ENCODE measurements around the gene NWD2.

NWD2 gene

GRCh38 chr4:37415845-37416369 lies 171.4 kb downstream of the NWD2 start:
- no peaks in the 10 kb centered on the region for H4K20me1 ChIP-seq (ENCODE audit: control insufficient read depth, insufficient read depth, low read depth, low read length)
- no peak overlapping the region for H3K27ac ChIP-seq (ENCODE audit: low read depth, low read length)
- H3K27me3 ChIP-seq (ENCODE audit: control insufficient read depth, low read length): no peaks in the 10 kb centered on the region
- H3K9me3 ChIP-seq (ENCODE audit: control insufficient read depth, insufficient read depth, low read length): no peaks in the 10 kb centered on the region
- H3F3A ChIP-seq (ENCODE audit: control insufficient read depth, insufficient read depth): no peaks in the 10 kb centered on the region
- no peaks in the 10 kb centered on the region for H3K4me1 ChIP-seq (ENCODE audit: control insufficient read depth, low read length)
- no peak overlapping the region for H3K4me2 ChIP-seq (ENCODE audit: low read length)
- no peaks in the 10 kb centered on the region for H3K9me2 ChIP-seq (replicated peaks; ENCODE audit: control insufficient read depth, low read length)
- H3K36me3 ChIP-seq (ENCODE audit: control insufficient read depth, low read length): no peaks in the 10 kb centered on the region
- no peak for TF ChIP-seq EZH2phosphoT487 (IDR thresholded peaks at IDR 0.05; ENCODE audit: borderline replicate concordance, low read length)
- no peaks in the 10 kb centered on the region for H3K79me2 ChIP-seq (ENCODE audit: control insufficient read depth, low read length)
- no peak overlapping the region for H3K4me3 ChIP-seq (ENCODE audit: low read length)

GRCh38 chr4:37421614-37422013 lies 177.1 kb downstream of the NWD2 start:
- no peak overlapping the region for H3K4me3 ChIP-seq (ENCODE audit: low read length)
- no peaks in the 10 kb centered on the region for H3K9me2 ChIP-seq (replicated peaks; ENCODE audit: control insufficient read depth, low read length)
- TF ChIP-seq EZH2phosphoT487 (IDR thresholded peaks at IDR 0.05; ENCODE audit: borderline replicate concordance, low read length) (no peak), CTCF (IDR thresholded peaks at IDR 0.05; ENCODE audit: low read depth, low read length, poor library complexity, severe bottlenecking) (no peak)
- no peak overlapping the region for H3K27ac ChIP-seq (ENCODE audit: low read depth, low read length)
- no peaks in the 10 kb centered on the region for H3K79me2 ChIP-seq (ENCODE audit: control insufficient read depth, low read length)
- H4K20me1 ChIP-seq (ENCODE audit: control insufficient read depth, insufficient read depth, low read depth, low read length): no peaks in the 10 kb centered on the region
- H3K9me3 ChIP-seq (ENCODE audit: control insufficient read depth, insufficient read depth, low read length): no peaks in the 10 kb centered on the region
- no peaks in the 10 kb centered on the region for H3F3A ChIP-seq (ENCODE audit: control insufficient read depth, insufficient read depth)
- H3K27me3 ChIP-seq (ENCODE audit: control insufficient read depth, low read length): no peaks in the 10 kb centered on the region
- no peaks in the 10 kb centered on the region for H3K4me1 ChIP-seq (ENCODE audit: control insufficient read depth, low read length)
- H3K36me3 ChIP-seq (ENCODE audit: control insufficient read depth, low read length): no peaks in the 10 kb centered on the region
- H3K4me2 ChIP-seq (ENCODE audit: low read length): no peak overlapping the region

GRCh38 chr4:37422102-37422501 lies 177.6 kb downstream of the NWD2 start:
- no peaks in the 10 kb centered on the region for H4K20me1 ChIP-seq (ENCODE audit: control insufficient read depth, insufficient read depth, low read depth, low read length)
- H3K9me3 ChIP-seq (ENCODE audit: control insufficient read depth, insufficient read depth, low read length): no peaks in the 10 kb centered on the region
- no peak overlapping the region for H3K4me3 ChIP-seq (ENCODE audit: low read length)
- H3K4me1 ChIP-seq (ENCODE audit: control insufficient read depth, low read length): no peaks in the 10 kb centered on the region
- H3K27ac ChIP-seq (ENCODE audit: low read depth, low read length): no peak overlapping the region
- no peaks in the 10 kb centered on the region for H3F3A ChIP-seq (ENCODE audit: control insufficient read depth, insufficient read depth)
- no peaks in the 10 kb centered on the region for H3K79me2 ChIP-seq (ENCODE audit: control insufficient read depth, low read length)
- TF ChIP-seq CTCF (IDR thresholded peaks at IDR 0.05; ENCODE audit: low read depth, low read length, poor library complexity, severe bottlenecking): no peak
- no peak for TF ChIP-seq EZH2phosphoT487 (IDR thresholded peaks at IDR 0.05; ENCODE audit: borderline replicate concordance, low read length)
- H3K27me3 ChIP-seq (ENCODE audit: control insufficient read depth, low read length): no peaks in the 10 kb centered on the region
- H3K36me3 ChIP-seq (ENCODE audit: control insufficient read depth, low read length): no peaks in the 10 kb centered on the region
- H3K4me2 ChIP-seq (ENCODE audit: low read length): no peak overlapping the region
- no peaks in the 10 kb centered on the region for H3K9me2 ChIP-seq (replicated peaks; ENCODE audit: control insufficient read depth, low read length)

GRCh38 chr4:37422638-37423037 lies 178.1 kb downstream of the NWD2 start:
- H3K79me2 ChIP-seq (ENCODE audit: control insufficient read depth, low read length): no peaks in the 10 kb centered on the region
- no peak overlapping the region for H3K4me3 ChIP-seq (ENCODE audit: low read length)
- no peak overlapping the region for H3K27ac ChIP-seq (ENCODE audit: low read depth, low read length)
- no peaks in the 10 kb centered on the region for H4K20me1 ChIP-seq (ENCODE audit: control insufficient read depth, insufficient read depth, low read depth, low read length)
- H3K4me1 ChIP-seq (ENCODE audit: control insufficient read depth, low read length): no peaks in the 10 kb centered on the region
- H3K4me2 ChIP-seq (ENCODE audit: low read length): no peak overlapping the region
- H3F3A ChIP-seq (ENCODE audit: control insufficient read depth, insufficient read depth): no peaks in the 10 kb centered on the region
- no peaks in the 10 kb centered on the region for H3K36me3 ChIP-seq (ENCODE audit: control insufficient read depth, low read length)
- no peaks in the 10 kb centered on the region for H3K9me3 ChIP-seq (ENCODE audit: control insufficient read depth, insufficient read depth, low read length)
- no peaks in the 10 kb centered on the region for H3K27me3 ChIP-seq (ENCODE audit: control insufficient read depth, low read length)
- no peaks in the 10 kb centered on the region for H3K9me2 ChIP-seq (replicated peaks; ENCODE audit: control insufficient read depth, low read length)
- TF ChIP-seq EZH2phosphoT487 (IDR thresholded peaks at IDR 0.05; ENCODE audit: borderline replicate concordance, low read length) (no peak), CTCF (IDR thresholded peaks at IDR 0.05; ENCODE audit: low read depth, low read length, poor library complexity, severe bottlenecking) (no peak)
